Measurements from ENCODE around the gene SIK3. TPM values are rescaled to one million over a fixed set of nuclear protein-coding genes. Genes with fewer than 3 reads are reported as not detected.

SIK3 gene
- total RNA-seq, 1 experiment from 2014 or later = 34.4 TPM

GRCh38 chr11:116930586-116930985 is 167.6 kb downstream of the SIK3 start:
- no peak overlapping the region for H3K4me3 Mint-ChIP-seq
- no peaks in the 10 kb centered on the region for H3K27me3 Mint-ChIP-seq (ENCODE audit: low read depth)
- no peak for DNase-seq (ENCODE audit: low spot score)
- peaks cover 6% of the 10 kb centered on the region for H3K36me3 Mint-ChIP-seq
- H3K27ac Mint-ChIP-seq = no peak overlapping the region
- TF ChIP-seq NFYB (CRISPR knock-in tag; conservative IDR thresholded peaks at IDR 0.05; ENCODE audit: low read depth) (no peak), EMX1 (CRISPR knock-in tag; IDR thresholded peaks at IDR 0.05) (no peak), CREB1 (CRISPR knock-in tag; IDR thresholded peaks at IDR 0.05) (no peak), ELF4 (CRISPR knock-in tag; IDR thresholded peaks at IDR 0.05; ENCODE audit: low read depth) (no peak), ZNF281 (CRISPR knock-in tag; IDR thresholded peaks at IDR 0.05) (no peak), JUN (CRISPR knock-in tag; IDR thresholded peaks at IDR 0.05) (no peak), MYBL2 (CRISPR knock-in tag; IDR thresholded peaks at IDR 0.05) (no peak), E2F4 (CRISPR knock-in tag; IDR thresholded peaks at IDR 0.05; ENCODE audit: borderline replicate concordance, low read depth) (no peak), ZBTB21 (CRISPR knock-in tag; IDR thresholded peaks at IDR 0.05; ENCODE audit: borderline replicate concordance) (no peak), SP1 (CRISPR knock-in tag; conservative IDR thresholded peaks at IDR 0.05) (no peak), ZNF532 (CRISPR knock-in tag; IDR thresholded peaks at IDR 0.05; ENCODE audit: borderline replicate concordance) (no peak), ATF1 (CRISPR knock-in tag; IDR thresholded peaks at IDR 0.05) (no peak)
- peak; percentile 26; the same call in 1 of the 2 replicates for ATAC-seq
- no peaks in the 10 kb centered on the region for H3K9me3 Mint-ChIP-seq
- ChIA-PET POLR2A (no interaction called here), CTCF (interaction anchor here (0.7 to 2.4 kb wide), 3 partner anchors 50 to 208 kb away, joined by 3 to 7 read pairs (median 3); partner anchors contain the start of gene APOA5)
- H3K4me1 Mint-ChIP-seq = peaks cover 24% of the 10 kb centered on the region

GRCh38 chr11:116930177-116930576 is 168.1 kb downstream of the SIK3 start:
- H3K4me1 Mint-ChIP-seq = peaks cover 25% of the 10 kb centered on the region
- H3K36me3 Mint-ChIP-seq = peaks cover 6% of the 10 kb centered on the region
- CTCF ChIA-PET = interaction anchor here (0.7 to 2.4 kb wide), 3 partner anchors 50 to 208 kb away, joined by 3 to 7 read pairs (median 3); partner anchors contain the start of gene APOA5
- H3K27ac Mint-ChIP-seq = no peak overlapping the region
- DNase-seq (ENCODE audit: low spot score) (no peak), ATAC-seq (peak; percentile 55)
- H3K27me3 Mint-ChIP-seq (ENCODE audit: low read depth) = no peaks in the 10 kb centered on the region
- H3K4me3 Mint-ChIP-seq = no peak overlapping the region
- H3K9me3 Mint-ChIP-seq = no peaks in the 10 kb centered on the region
- POLR2A ChIA-PET = interaction anchor here (1.0 kb wide), 1 partner anchor 81 kb away, joined by 3 read pairs; no protein-coding TSS in a partner anchor
- TF ChIP-seq ZNF263 (CRISPR knock-in tag; IDR thresholded peaks at IDR 0.05; ENCODE audit: low read depth) (no peak), ZNF423 (CRISPR knock-in tag; IDR thresholded peaks at IDR 0.05) (no peak), PRDM15 (CRISPR knock-in tag; IDR thresholded peaks at IDR 0.05) (no peak), STAT6 (CRISPR knock-in tag; conservative IDR thresholded peaks at IDR 0.05; ENCODE audit: low read depth) (no peak), ZNF671 (CRISPR knock-in tag; IDR thresholded peaks at IDR 0.05) (no peak), ZNF121 (CRISPR knock-in tag; IDR thresholded peaks at IDR 0.05) (no peak), SMAD3 (CRISPR knock-in tag; IDR thresholded peaks at IDR 0.05; ENCODE audit: borderline replicate concordance) (no peak)

Data from WTC11 (cell line).